HFFc6 (cell line): ENCODE measurements around the gene OFD1. TPM values are rescaled to one million over a fixed set of nuclear protein-coding genes. Genes with fewer than 3 reads are reported as not detected.

ENCODE experiments used
- DNase-seq: peaks from one replicate; pipeline ENCODE4 v3.0.0-alpha.2; 2018
- H3K27ac Mint-ChIP-seq: 2 replicates; pipeline ENCODE4 v1.8.0; 2020; ENCODE audit warnings: mild to moderate bottlenecking, mixed read lengths
- H3K27me3 Mint-ChIP-seq: 2 replicates; pipeline ENCODE4 v1.8.0; 2021; ENCODE audit warnings: mild to moderate bottlenecking, moderate library complexity, mixed read lengths; ENCODE audit not compliant: insufficient read depth
- H3K36me3 Mint-ChIP-seq: 2 replicates; pipeline ENCODE4 v1.8.0; 2021; ENCODE audit warnings: low read depth, mixed read lengths
- H3K4me1 Mint-ChIP-seq: 2 replicates; pipeline ENCODE4 v1.8.0; 2020; ENCODE audit warnings: low read depth, mixed read lengths
- H3K4me3 Mint-ChIP-seq: 2 replicates; pipeline ENCODE4 v1.8.0; 2020; ENCODE audit warnings: mild to moderate bottlenecking, moderate library complexity, mixed read lengths
- H3K9me3 Mint-ChIP-seq: 2 replicates; pipeline ENCODE4 v1.8.0; 2020; ENCODE audit warnings: mild to moderate bottlenecking, mixed read lengths
- CTCF ChIP-seq: fragments of 200-600 bp; sonication (generic); IDR thresholded peaks from 2 replicates; pipeline ENCODE4 v1.5.0; 2021; ENCODE audit warnings: antibody characterized with exemption, mild to moderate bottlenecking
- total RNA-seq, 6 experiments: library from RNA; stranded (reverse); fragmentation: NEBNext Ultra II Directional; extraction: Animal tissue kit (Norgen Biotek cat#: 25700); gene quantifications; 2 replicates in 1 of 6; 3 replicates in 5 of 6; pipeline ENCODE4 v1.2.3, GENCODE V29; 2021

Gene OFD1
- total RNA-seq, 6 experiments from 2014 or later: 9.1 to 11.0 (median 10.1) TPM

DNA sequence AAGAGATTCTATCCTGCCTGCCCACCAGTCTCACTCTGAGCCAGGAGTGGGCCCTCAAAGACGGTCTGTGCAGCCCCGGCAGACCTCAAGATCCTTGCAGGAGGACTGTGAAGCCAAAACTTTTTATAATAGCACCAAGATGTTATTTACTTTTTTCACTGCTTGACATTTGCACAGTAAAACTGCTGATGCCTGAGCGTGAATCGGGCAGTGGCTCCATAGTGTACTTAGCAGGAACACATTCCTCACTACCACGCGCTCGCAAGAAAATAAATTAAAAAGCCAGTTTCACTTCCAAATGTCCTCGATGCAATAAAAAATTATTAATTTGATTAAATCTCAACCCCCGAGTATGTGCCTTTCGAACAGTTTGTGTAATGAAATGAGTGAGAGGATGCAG is 59.9 kb downstream of the OFD1 start:
- Mint-ChIP-seq H3K27ac (no peak overlapping the region), H3K9me3 (no peaks in the 10 kb centered on the region), H3K4me1 (0 out of 2 replicates have a peak, but pooled peaks cover 7% of the 10 kb centered on the region), H3K4me3 (no peak overlapping the region), H3K27me3 (peaks cover 23% of the 10 kb centered on the region), H3K36me3 (no peaks in the 10 kb centered on the region)
- no peak for TF ChIP-seq CTCF
- DNase-seq: no peak

DNA sequence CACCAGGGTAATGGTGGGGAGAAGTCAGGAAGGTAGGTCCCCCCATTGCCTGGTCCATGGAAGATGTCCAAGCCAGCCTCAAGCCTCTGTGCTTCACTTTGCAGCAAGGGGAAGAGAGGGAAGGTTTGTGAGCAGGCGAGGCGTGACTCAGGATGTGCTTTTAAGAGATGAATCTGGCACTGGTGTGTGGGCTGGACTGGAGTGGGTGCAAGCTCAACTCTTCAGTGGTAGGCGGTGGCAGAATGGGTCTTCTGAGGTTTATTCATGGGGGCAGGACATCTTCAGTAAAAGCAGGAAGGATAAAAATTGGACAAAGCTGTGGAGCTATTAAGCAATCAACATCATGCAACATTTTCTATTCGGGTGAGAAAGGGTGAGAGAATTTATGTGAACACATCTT is 63.0 kb downstream of the OFD1 start:
- Mint-ChIP-seq H3K4me3 (no peak overlapping the region), H3K4me1 (no peaks in the 10 kb centered on the region), H3K9me3 (no peaks in the 10 kb centered on the region), H3K27me3 (peaks cover 17% of the 10 kb centered on the region), H3K36me3 (no peaks in the 10 kb centered on the region), H3K27ac (no peak overlapping the region)
- no peak for DNase-seq
- no peak for TF ChIP-seq CTCF

DNA sequence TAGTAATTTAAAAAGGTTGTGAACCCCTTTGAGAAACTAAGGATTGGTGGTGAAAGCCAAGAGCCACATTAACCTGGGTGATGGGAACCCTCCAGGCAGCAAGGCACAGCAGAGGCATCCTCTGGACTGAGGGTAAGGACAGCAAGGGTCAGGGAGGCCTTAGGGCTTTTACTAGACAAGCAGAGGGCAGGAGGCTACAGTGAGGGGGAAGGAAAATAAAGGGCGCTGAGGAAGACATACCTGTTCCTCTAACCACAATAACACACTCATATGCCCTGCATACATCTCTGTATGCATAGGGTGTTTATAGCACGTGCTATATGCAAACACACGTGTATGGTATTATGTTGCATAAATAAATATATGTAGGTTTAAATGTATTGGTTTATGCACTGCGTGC is 63.6 kb downstream of the OFD1 start:
- no peak for TF ChIP-seq CTCF
- Mint-ChIP-seq H3K27ac (no peak overlapping the region), H3K4me3 (no peak overlapping the region), H3K9me3 (no peaks in the 10 kb centered on the region), H3K36me3 (no peaks in the 10 kb centered on the region), H3K4me1 (no peaks in the 10 kb centered on the region), H3K27me3 (peaks cover 14% of the 10 kb centered on the region)
- DNase-seq: no peak

DNA sequence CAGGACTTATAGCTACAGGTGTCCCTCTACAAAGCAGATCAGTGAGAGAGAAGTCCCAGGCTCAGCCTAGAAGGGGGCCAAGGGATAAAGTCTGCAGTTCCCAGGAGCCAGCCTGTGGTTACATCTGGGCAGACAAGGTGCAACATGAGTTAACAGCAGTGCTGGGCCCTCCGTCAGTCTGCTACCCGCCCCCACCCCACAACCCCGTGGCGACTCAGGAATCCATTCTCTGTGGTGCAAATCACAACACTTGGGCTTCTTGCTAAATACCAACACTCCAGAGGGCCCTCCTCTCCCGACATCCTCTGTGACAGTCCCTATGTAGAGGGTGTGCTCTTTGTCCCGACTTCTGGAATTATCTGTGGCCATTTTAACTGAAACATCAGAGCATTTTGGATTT is 68.6 kb downstream of the OFD1 start:
- H3K4me3 Mint-ChIP-seq: no peak overlapping the region
- no peak overlapping the region for H3K27ac Mint-ChIP-seq
- DNase-seq: no peak
- no peaks in the 10 kb centered on the region for H3K9me3 Mint-ChIP-seq
- no peaks in the 10 kb centered on the region for H3K36me3 Mint-ChIP-seq
- H3K27me3 Mint-ChIP-seq: peaks cover 8% of the 10 kb centered on the region
- no peaks in the 10 kb centered on the region for H3K4me1 Mint-ChIP-seq
- TF ChIP-seq CTCF: no peak

- H3K9me3 Mint-ChIP-seq: no peaks in the 10 kb centered on the region
- TF ChIP-seq CTCF: no peak
Measured at GRCh38 chrX:13805241-13805640, 70.7 kb downstream of the OFD1 start.

GRCh38 chrX:13808293-13808692 is 73.7 kb downstream of the OFD1 start:
- Mint-ChIP-seq H3K27ac (no peak overlapping the region), H3K36me3 (no peaks in the 10 kb centered on the region), H3K4me3 (no peak overlapping the region), H3K9me3 (no peaks in the 10 kb centered on the region), H3K4me1 (no peaks in the 10 kb centered on the region), H3K27me3 (peaks cover 9% of the 10 kb centered on the region)
- no peak for DNase-seq
- TF ChIP-seq CTCF: no peak

More at GRCh38 chrX:13805241-13805640, 70.7 kb downstream of the OFD1 start:
- no peak overlapping the region for H3K4me3 Mint-ChIP-seq
- no peak overlapping the region for H3K27ac Mint-ChIP-seq
- peaks cover 7% of the 10 kb centered on the region; the same call in 1 of the 2 replicates for H3K27me3 Mint-ChIP-seq
- DNase-seq: no peak
- H3K4me1 Mint-ChIP-seq: no peaks in the 10 kb centered on the region
- no peaks in the 10 kb centered on the region for H3K36me3 Mint-ChIP-seq
